ENCODE measurements around the gene CTSO.

DNA sequence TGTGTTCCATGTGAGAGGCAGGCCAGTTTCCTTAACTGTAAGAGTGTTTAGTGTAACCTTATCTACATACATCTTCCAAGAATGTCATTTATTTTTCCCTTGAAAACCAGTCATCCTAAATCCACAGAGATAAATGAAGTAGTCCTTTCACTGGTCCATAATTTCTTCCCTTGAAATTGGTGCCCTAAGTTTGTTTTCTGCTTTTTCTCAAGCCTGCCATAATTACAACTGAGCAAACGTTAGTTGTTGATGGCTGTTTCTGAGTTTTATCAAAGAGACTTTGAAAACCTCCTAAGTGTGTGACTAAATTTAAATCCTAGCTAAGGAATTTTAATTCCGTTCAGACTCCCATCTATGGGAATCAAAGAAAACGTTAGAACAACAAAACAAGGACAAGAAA, 53.8 kb downstream of the CTSO start:
- TF ChIP-seq CTCF (IDR thresholded peaks at IDR 0.05), result no peak
- no peak for TF ChIP-seq POLR2A (IDR thresholded peaks at IDR 0.05)
